HG03457 (cell line): Measurements from ENCODE around the gene SLC29A3.

Experiments
- ATAC-seq: cut with Tn5 transposase; IDR thresholded peaks from one replicate; pipeline ENCODE4 v1.9.1; 2021; ENCODE audit warnings: moderate number of reproducible peaks; ENCODE audit not compliant: unreplicated experiment

SLC29A3 gene

GRCh38 chr10:71366690-71367089 lies 47.6 kb downstream of the SLC29A3 start:
- no peak for ATAC-seq

- no peak for ATAC-seq
Measured at GRCh38 chr10:71367271-71367670, 48.2 kb downstream of the SLC29A3 start.

- ATAC-seq: no peak
Measured at GRCh38 chr10:71368176-71368575, 49.1 kb downstream of the SLC29A3 start.

- ATAC-seq: no peak
Measured at GRCh38 chr10:71368643-71369042, 49.6 kb downstream of the SLC29A3 start.

GRCh38 chr10:71369602-71370001 lies 50.5 kb downstream of the SLC29A3 start:
- no peak for ATAC-seq

- no peak for ATAC-seq
Measured at GRCh38 chr10:71370031-71370430, 51.0 kb downstream of the SLC29A3 start.

- ATAC-seq: no peak
Measured at GRCh38 chr10:71371750-71372166, 52.7 kb downstream of the SLC29A3 start.

- ATAC-seq: peak; percentile 39
Measured at GRCh38 chr10:71372882-71373495, 53.9 kb downstream of the SLC29A3 start.

GRCh38 chr10:71374481-71375233 lies 55.6 kb downstream of the SLC29A3 start:
- ATAC-seq: no peak

GRCh38 chr10:71375952-71376351 lies 56.9 kb downstream of the SLC29A3 start:
- no peak for ATAC-seq

GRCh38 chr10:71378336-71379117 lies 59.5 kb downstream of the SLC29A3 start:
- ATAC-seq: no peak

GRCh38 chr10:71379118-71379766 lies 60.2 kb downstream of the SLC29A3 start:
- no peak for ATAC-seq

- no peak for ATAC-seq
Measured at GRCh38 chr10:71380841-71381240, 61.8 kb downstream of the SLC29A3 start.

- ATAC-seq: no peak
Measured at GRCh38 chr10:71381611-71382010, 62.6 kb downstream of the SLC29A3 start.

- ATAC-seq: no peak
Measured at GRCh38 chr10:71382028-71382427, 63.0 kb downstream of the SLC29A3 start.

GRCh38 chr10:71382757-71383156 lies 63.7 kb downstream of the SLC29A3 start:
- ATAC-seq: no peak

GRCh38 chr10:71383972-71384687 lies 65.1 kb downstream of the SLC29A3 start:
- ATAC-seq: no peak

- ATAC-seq: no peak
Measured at GRCh38 chr10:71388171-71388570, 69.1 kb downstream of the SLC29A3 start.

- ATAC-seq: no peak
Measured at GRCh38 chr10:71388583-71389310, 69.7 kb downstream of the SLC29A3 start.
